GM18505 (cell line): ENCODE data around the gene CBLC.

Experiments used
- ATAC-seq: cut with Tn5 transposase; IDR thresholded peaks from one replicate; pipeline ENCODE4 v1.9.1; 2021; ENCODE audit not compliant: unreplicated experiment
- POLR2A ChIP-seq: IDR thresholded peaks from 4 replicates; pipeline ENCODE4 v1.6.1; 2011; ENCODE audit warnings: borderline replicate concordance; ENCODE audit not compliant: insufficient read depth, insufficient read length; ENCODE audit errors: extremely low read depth

Gene CBLC

GRCh38 chr19:44807652-44808462 lies 30.2 kb downstream of the CBLC start:
- ATAC-seq, result no peak
- no peak for TF ChIP-seq POLR2A

GRCh38 chr19:44808463-44809371 lies 31.0 kb downstream of the CBLC start, which contains the start of gene BCAM:
TSS of gene BCAM (plus strand) at chr19:44809103. CDS start at chr19:44809125, 22 bp downstream.
- TF ChIP-seq POLR2A, result no peak
- no peak for ATAC-seq

- no peak for ATAC-seq
- TF ChIP-seq POLR2A, result no peak
Measured at GRCh38 chr19:44809577-44810233, 32.0 kb downstream of the CBLC start.

GRCh38 chr19:44810234-44811121 lies 32.8 kb downstream of the CBLC start:
- no peak for TF ChIP-seq POLR2A
- ATAC-seq, result no peak

- no peak for ATAC-seq
- TF ChIP-seq POLR2A, result no peak
Measured at GRCh38 chr19:44811122-44811419, 33.4 kb downstream of the CBLC start.

- TF ChIP-seq POLR2A, result no peak
- no peak for ATAC-seq
Measured at GRCh38 chr19:44812142-44812718, 34.5 kb downstream of the CBLC start.

GRCh38 chr19:44813070-44813840 lies 35.6 kb downstream of the CBLC start:
- no peak for TF ChIP-seq POLR2A
- no peak for ATAC-seq

GRCh38 chr19:44813841-44814470 lies 36.3 kb downstream of the CBLC start:
- TF ChIP-seq POLR2A, result no peak
- no peak for ATAC-seq

- no peak for TF ChIP-seq POLR2A
- no peak for ATAC-seq
Measured at GRCh38 chr19:44814517-44814916, 36.8 kb downstream of the CBLC start.

- no peak for TF ChIP-seq POLR2A
- ATAC-seq, result no peak
Measured at GRCh38 chr19:44816301-44816700, 38.6 kb downstream of the CBLC start.

GRCh38 chr19:44817725-44818465 lies 40.2 kb downstream of the CBLC start:
- no peak for TF ChIP-seq POLR2A
- no peak for ATAC-seq

- ATAC-seq, result no peak
- no peak for TF ChIP-seq POLR2A
Measured at GRCh38 chr19:44818466-44819031, 40.9 kb downstream of the CBLC start.
